H9 (cell line): ENCODE measurements around the gene DLK2. TPM values are rescaled to one million over a fixed set of nuclear protein-coding genes. Genes with fewer than 3 reads are reported as not detected.

ENCODE experiments used
- DNase-seq: peaks from one replicate; pipeline ENCODE4 v3.0.0-alpha.2; 2017
- H2AFZ ChIP-seq: one replicate; pipeline ENCODE4 v1.6.1; 2013; ENCODE audit warnings: mild to moderate bottlenecking, low read length, control low read depth, moderate library complexity
- H2AK5ac ChIP-seq: 2 replicates; pipeline ENCODE4 v1.6.1; 2013; ENCODE audit warnings: low read length, control low read depth, mixed read lengths; ENCODE audit not compliant: insufficient read length
- H2BK120ac ChIP-seq: one replicate; pipeline ENCODE4 v1.6.1; 2013; ENCODE audit warnings: low read depth, mild to moderate bottlenecking, low read length, control low read depth, inconsistent platforms; ENCODE audit not compliant: poor library complexity, severe bottlenecking
- H2BK12ac ChIP-seq: 2 replicates; pipeline ENCODE4 v1.6.1; 2013; ENCODE audit warnings: low read length, control low read depth, mixed read lengths, low read depth; ENCODE audit not compliant: insufficient read length
- H2BK15ac ChIP-seq: 2 replicates; pipeline ENCODE4 v1.6.1; 2013; ENCODE audit warnings: low read depth, low read length, control low read depth
- H2BK20ac ChIP-seq: one replicate; pipeline ENCODE4 v1.6.1; 2013; ENCODE audit warnings: low read depth, mild to moderate bottlenecking, low read length, control low read depth, inconsistent platforms; ENCODE audit not compliant: poor library complexity, severe bottlenecking
- H2BK5ac ChIP-seq: 2 replicates; pipeline ENCODE4 v1.6.1; 2013; ENCODE audit warnings: low read length, control low read depth, mixed read lengths; ENCODE audit not compliant: insufficient read length
- H3K14ac ChIP-seq: 2 replicates; pipeline ENCODE4 v1.6.1; 2013; ENCODE audit warnings: low read length, control low read depth; ENCODE audit not compliant: insufficient read depth
- H3K18ac ChIP-seq: 2 replicates; pipeline ENCODE4 v1.6.1; 2013; ENCODE audit warnings: low read depth, mild to moderate bottlenecking, mixed read lengths, low read length, control low read depth; ENCODE audit not compliant: insufficient read length
- H3K23ac ChIP-seq: 2 replicates; pipeline ENCODE4 v1.6.1; 2013; ENCODE audit warnings: low read length, control low read depth, mixed read lengths, low read depth; ENCODE audit not compliant: insufficient read length
- H3K23me2 ChIP-seq: 2 replicates; pipeline ENCODE4 v1.6.1; 2013; ENCODE audit warnings: low read depth, mild to moderate bottlenecking, mixed read lengths, low read length, control low read depth; ENCODE audit not compliant: insufficient read length, poor library complexity, severe bottlenecking
- H3K27ac ChIP-seq: 2 replicates; pipeline ENCODE4 v1.5.1; 2013; ENCODE audit warnings: low read length, control low read depth, mixed read lengths, low read depth; ENCODE audit not compliant: insufficient read length
- H3K27me3 ChIP-seq: 2 replicates; pipeline ENCODE4 v1.6.1; 2013; ENCODE audit warnings: low read length, control low read depth, inconsistent platforms; ENCODE audit not compliant: insufficient read depth
- H3K4ac ChIP-seq: 2 replicates; pipeline ENCODE4 v1.6.1; 2013; ENCODE audit warnings: low read depth, mild to moderate bottlenecking, control low read depth, inconsistent platforms, low read length, moderate library complexity
- H3K4me1 ChIP-seq: 2 replicates; pipeline ENCODE4 v1.6.1; 2013; ENCODE audit warnings: low read length, control low read depth, inconsistent platforms; ENCODE audit not compliant: insufficient read depth
- H3K4me2 ChIP-seq: 2 replicates; pipeline ENCODE4 v1.6.1; 2013; ENCODE audit warnings: low read length, control low read depth, mixed read lengths; ENCODE audit not compliant: insufficient read length, insufficient read depth
- H3K56ac ChIP-seq: 2 replicates; pipeline ENCODE4 v1.6.1; 2013; ENCODE audit warnings: low read depth, mild to moderate bottlenecking, mixed read lengths, low read length, control low read depth; ENCODE audit not compliant: insufficient read length
- H3K79me1 ChIP-seq: 2 replicates; pipeline ENCODE4 v1.6.1; 2013; ENCODE audit warnings: low read depth, mild to moderate bottlenecking, moderate library complexity, low read length, control low read depth, inconsistent platforms; ENCODE audit not compliant: insufficient read depth, poor library complexity, severe bottlenecking
- H3K79me2 ChIP-seq: 2 replicates; pipeline ENCODE4 v1.6.1; 2013; ENCODE audit warnings: low read length, control low read depth, inconsistent platforms; ENCODE audit not compliant: insufficient read depth
- H3K9ac ChIP-seq: 2 replicates; pipeline ENCODE4 v1.6.1; 2013; ENCODE audit warnings: low read length, control low read depth, mixed read lengths; ENCODE audit not compliant: insufficient read length; ENCODE audit errors: extremely low read depth
- H3K9me3 ChIP-seq: one replicate; pipeline ENCODE4 v1.6.1; 2013; ENCODE audit warnings: low read depth, low read length, inconsistent platforms; ENCODE audit not compliant: control insufficient read depth
- H3T11ph ChIP-seq: one replicate; pipeline ENCODE4 v1.6.1; 2013; ENCODE audit warnings: mild to moderate bottlenecking, low read length, control low read depth, inconsistent platforms
- H4K20me1 ChIP-seq: one replicate; pipeline ENCODE4 v1.6.1; 2013; ENCODE audit not compliant: control insufficient read depth, insufficient read length, insufficient read depth
- H4K5ac ChIP-seq: 2 replicates; pipeline ENCODE4 v1.6.1; 2013; ENCODE audit warnings: low read depth, mild to moderate bottlenecking, mixed read lengths, low read length, control low read depth; ENCODE audit not compliant: insufficient read length
- H4K8ac ChIP-seq: replicated peaks from 2 replicates; pipeline ENCODE4 v1.6.1; 2013; ENCODE audit warnings: low read length, control low read depth, mixed read lengths, low read depth; ENCODE audit not compliant: insufficient read length
- H4K91ac ChIP-seq: 2 replicates; pipeline ENCODE4 v1.6.1; 2013; ENCODE audit warnings: low read depth, mild to moderate bottlenecking, moderate library complexity, mixed read lengths, low read length, control low read depth; ENCODE audit not compliant: insufficient read length
- H3K27ac Mint-ChIP-seq, 3 experiments: 2 replicates in 2 of 3; 3 replicates in 1 of 3; pipeline ENCODE4 v1.8.0; 2020 to 2021; ENCODE audit warnings: mixed read lengths in 3 of 3, mild to moderate bottlenecking in 1 of 3, moderate library complexity in 1 of 3
- H3K27me3 Mint-ChIP-seq: 2 replicates; pipeline ENCODE4 v1.8.0; 2021; ENCODE audit warnings: low read depth, mild to moderate bottlenecking, moderate library complexity, mixed read lengths
- H3K36me3 Mint-ChIP-seq, 3 experiments: 2 replicates in 2 of 3; 3 replicates in 1 of 3; pipeline ENCODE4 v1.8.0; 2020 to 2021; ENCODE audit warnings: low read depth in 3 of 3, mixed read lengths in 3 of 3; ENCODE audit not compliant: insufficient read depth in 1 of 3
- H3K4me1 Mint-ChIP-seq, 2 experiments: 2 replicates each; pipeline ENCODE4 v1.8.0; 2020; ENCODE audit warnings: mixed read lengths in 2 of 2
- H3K4me3 Mint-ChIP-seq, 2 experiments: 2 replicates in 1 of 2; 3 replicates in 1 of 2; pipeline ENCODE4 v1.8.0; 2020 to 2021; ENCODE audit warnings: mild to moderate bottlenecking in 2 of 2, mixed read lengths in 2 of 2, moderate library complexity in 1 of 2
- H3K9me3 Mint-ChIP-seq, 2 experiments: 2 replicates in 1 of 2; 3 replicates in 1 of 2; pipeline ENCODE4 v1.8.0; 2020; ENCODE audit warnings: mild to moderate bottlenecking in 2 of 2, mixed read lengths in 2 of 2, moderate library complexity in 1 of 2
- WGBS: extraction: QIAGEN DNeasy Blood & Tissue Kit; methylation state at CpG from one replicate; pipeline ENCODE4 v1.1.7; 2013; ENCODE audit warnings: missing lambda C conversion rate, low lambda C conversion rate, mixed read lengths; ENCODE audit not compliant: insufficient read length; ENCODE audit errors: extremely low coverage; 5-methylcytosine and 5-hydroxymethylcytosine counted together
- total RNA-seq: library from RNA; stranded (reverse); gene quantifications from 2 replicates; pipeline ENCODE4 v1.2.1, GENCODE V29; 2021
- TF ChIP-seq, protein P1 (sequence below): fragments of 200-600 bp; sonication (generic); conservative IDR thresholded peaks from 3 replicates; pipeline ENCODE4 v1.8.0; 2021; ENCODE audit warnings: antibody characterized with exemption, mild to moderate bottlenecking

DLK2 gene
- total RNA-seq, 1 experiment from 2014 or later = 0.96 TPM

DNA sequence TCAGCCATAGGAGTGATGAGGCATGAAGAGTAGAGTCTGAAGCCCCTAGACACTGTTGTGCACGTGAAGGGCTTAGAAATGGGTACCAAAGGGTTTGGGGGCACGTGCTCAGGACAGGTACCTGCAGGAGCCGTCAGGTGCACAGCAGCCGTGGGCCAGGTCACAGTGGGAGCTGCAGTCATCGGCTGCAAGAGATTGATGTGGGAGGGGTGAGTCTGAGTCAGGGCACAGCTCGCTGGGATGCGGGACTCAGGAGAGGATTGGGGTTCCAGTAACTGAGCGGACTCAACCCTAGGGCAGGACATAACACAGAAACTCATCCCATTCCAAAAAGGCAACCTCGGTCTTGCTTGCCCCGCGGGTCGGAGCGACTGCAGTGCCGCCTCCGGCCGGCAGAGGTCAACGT is 1.1 kb downstream of the DLK2 start:
- no peak overlapping the region for H2BK12ac ChIP-seq
- H3K27ac Mint-ChIP-seq = no peak overlapping the region
- no peak overlapping the region for H4K8ac ChIP-seq

More for the DNA sequence above, 1.1 kb downstream of the DLK2 start:
- H3K9ac ChIP-seq = no peak overlapping the region
- no peaks in the 10 kb centered on the region; a peak in 2 of 5 replicates for H3K9me3 Mint-ChIP-seq
- no peak overlapping the region for H3K4ac ChIP-seq
- H3K27me3 Mint-ChIP-seq = peaks cover 38% of the 10 kb centered on the region
- no CpG with 5 or more reads among the region's 17 CpGs for WGBS
- peak overlapping the region; percentile 71 for H3K4me2 ChIP-seq
- peak; percentile 91 for DNase-seq
- H3K4me1 Mint-ChIP-seq = peaks cover 9 to 12% of the 10 kb centered on the region in 2 experiments
- H3K27me3 ChIP-seq = peaks cover 12% of the 10 kb centered on the region; the same call in 1 of the 2 replicates
- H2BK5ac ChIP-seq = no peak overlapping the region
- no peak overlapping the region for H3K56ac ChIP-seq
- H3K27ac ChIP-seq = no peak overlapping the region
- no peak overlapping the region for H4K91ac ChIP-seq
- H2BK20ac ChIP-seq = no peak overlapping the region
- H2AFZ ChIP-seq = no peak overlapping the region
- H3K14ac ChIP-seq = no peak overlapping the region
- peaks cover 0 to 22% (median 19%) of the 10 kb centered on the region in 3 experiments; a peak in 5 of 7 replicates for H3K36me3 Mint-ChIP-seq
- no peaks in the 10 kb centered on the region for H3K79me2 ChIP-seq
- TF ChIP-seq, protein P1, sequence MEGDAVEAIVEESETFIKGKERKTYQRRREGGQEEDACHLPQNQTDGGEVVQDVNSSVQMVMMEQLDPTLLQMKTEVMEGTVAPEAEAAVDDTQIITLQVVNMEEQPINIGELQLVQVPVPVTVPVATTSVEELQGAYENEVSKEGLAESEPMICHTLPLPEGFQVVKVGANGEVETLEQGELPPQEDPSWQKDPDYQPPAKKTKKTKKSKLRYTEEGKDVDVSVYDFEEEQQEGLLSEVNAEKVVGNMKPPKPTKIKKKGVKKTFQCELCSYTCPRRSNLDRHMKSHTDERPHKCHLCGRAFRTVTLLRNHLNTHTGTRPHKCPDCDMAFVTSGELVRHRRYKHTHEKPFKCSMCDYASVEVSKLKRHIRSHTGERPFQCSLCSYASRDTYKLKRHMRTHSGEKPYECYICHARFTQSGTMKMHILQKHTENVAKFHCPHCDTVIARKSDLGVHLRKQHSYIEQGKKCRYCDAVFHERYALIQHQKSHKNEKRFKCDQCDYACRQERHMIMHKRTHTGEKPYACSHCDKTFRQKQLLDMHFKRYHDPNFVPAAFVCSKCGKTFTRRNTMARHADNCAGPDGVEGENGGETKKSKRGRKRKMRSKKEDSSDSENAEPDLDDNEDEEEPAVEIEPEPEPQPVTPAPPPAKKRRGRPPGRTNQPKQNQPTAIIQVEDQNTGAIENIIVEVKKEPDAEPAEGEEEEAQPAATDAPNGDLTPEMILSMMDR = peak; percentile 93
- no peaks in the 10 kb centered on the region for H3K79me1 ChIP-seq
- H4K5ac ChIP-seq = no peak overlapping the region
- peaks cover 14% of the 10 kb centered on the region for H3K23me2 ChIP-seq
- peaks cover 4% of the 10 kb centered on the region for H4K20me1 ChIP-seq
- no peak overlapping the region for H3T11ph ChIP-seq
- peak overlapping the region; percentile 66 to 86 for H3K4me3 Mint-ChIP-seq
- no peaks in the 10 kb centered on the region for H3K9me3 ChIP-seq
- H2BK120ac ChIP-seq = no peak overlapping the region
- H3K4me1 ChIP-seq = no peaks in the 10 kb centered on the region
- H3K18ac ChIP-seq = no peak overlapping the region
- H3K23ac ChIP-seq = no peak overlapping the region
- no peak overlapping the region for H2BK15ac ChIP-seq
- H2AK5ac ChIP-seq = no peak overlapping the region
